ENCODE data around the gene PEX11G. TPM values are rescaled to one million over a fixed set of nuclear protein-coding genes. Genes with fewer than 3 reads are reported as not detected.

PEX11G gene
- total and polyA plus RNA-seq, 9 of the 15 experiments (the other 6 are each of a cell fraction or from before 2014, with no cell fraction given), result 0.07 to 3.2 (median 0.70) TPM; not detected in 1

DNA sequence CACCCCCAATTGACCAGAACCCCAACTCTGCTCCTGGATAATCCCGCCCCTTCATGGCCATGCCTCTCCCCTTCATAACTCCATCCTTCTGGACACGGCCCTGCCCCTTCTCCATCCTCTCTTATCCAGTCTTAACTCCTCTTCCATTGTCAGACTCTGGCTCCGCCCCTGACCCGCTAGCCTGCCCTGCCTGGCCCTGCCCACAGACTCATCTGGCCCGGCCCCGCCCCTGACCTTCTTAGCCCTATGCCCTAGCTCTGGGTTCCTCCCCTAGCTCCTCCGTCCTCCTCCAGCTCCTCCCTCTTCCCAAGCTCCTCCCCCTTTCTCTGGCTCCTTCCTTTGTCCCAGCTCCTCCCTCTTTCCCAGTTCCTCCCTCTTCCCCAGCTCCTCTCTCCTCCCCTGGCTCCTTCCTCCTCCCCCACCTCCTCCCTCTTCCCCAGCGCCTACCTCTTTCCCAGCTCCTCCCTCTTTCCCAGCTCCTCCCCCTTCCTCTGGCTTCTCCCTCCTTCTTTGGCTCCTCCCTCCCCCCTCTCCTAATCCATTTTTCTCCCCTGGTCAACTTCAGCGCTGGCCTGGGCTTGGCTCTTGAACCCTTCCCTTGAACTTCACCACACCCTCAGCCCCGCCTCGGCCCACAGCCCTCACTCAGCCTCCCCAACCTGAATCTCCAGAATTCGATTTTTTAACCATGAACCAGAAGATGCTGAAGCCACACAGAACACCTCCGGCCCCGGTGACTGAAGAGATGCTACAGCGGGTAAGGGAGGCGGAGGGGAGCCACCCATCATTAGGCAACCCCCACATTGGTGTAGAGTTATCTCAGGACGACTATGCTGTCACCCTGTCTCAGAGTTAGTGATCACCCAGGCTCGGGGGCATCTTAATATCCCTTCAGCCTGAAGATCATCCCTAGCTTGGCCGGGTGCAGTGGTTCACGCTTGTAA is 17.8 kb upstream of the PEX11G start (continued):
- TF ChIP-seq SREBF2 (CRISPR knock-in tag; IDR thresholded peaks at IDR 0.05) (no peak), RCOR1 (IDR thresholded peaks at IDR 0.05; ENCODE audit: borderline replicate concordance in 1 of 2, low read depth in 2 of 2, low read length in 2 of 2) (no peak), MYNN (IDR thresholded peaks at IDR 0.05) (no peak), MYNN (CRISPR knock-in tag; IDR thresholded peaks at IDR 0.05) (no peak), ZNF165 (CRISPR knock-in tag; IDR thresholded peaks at IDR 0.05; ENCODE audit: borderline replicate concordance) (no peak), EHMT2 (IDR thresholded peaks at IDR 0.05) (peak; percentile 89), SPI1 (IDR thresholded peaks at IDR 0.05; ENCODE audit: borderline replicate concordance, low read depth, low read length) (peak; percentile 67; the same call in 1 of the 2 replicates), PHF20 (IDR thresholded peaks at IDR 0.05; ENCODE audit: partially characterized antibody) (no peak), SIN3B (IDR thresholded peaks at IDR 0.05; ENCODE audit: low read depth) (no peak), TBP (optimal IDR thresholded peaks at IDR 0.05; ENCODE audit: low read depth, low read length) (no peak), BDP1 (IDR thresholded peaks at IDR 0.05; ENCODE audit: insufficient read depth, insufficient read length) (no peak), KAT7 (CRISPR knock-in tag; IDR thresholded peaks at IDR 0.05; ENCODE audit: borderline replicate concordance) (no peak), PCBP2 (IDR thresholded peaks at IDR 0.05; ENCODE audit: low read depth, low read length, poor library complexity, severe bottlenecking) (no peak)
- TF ChIP-seq, protein P1, sequence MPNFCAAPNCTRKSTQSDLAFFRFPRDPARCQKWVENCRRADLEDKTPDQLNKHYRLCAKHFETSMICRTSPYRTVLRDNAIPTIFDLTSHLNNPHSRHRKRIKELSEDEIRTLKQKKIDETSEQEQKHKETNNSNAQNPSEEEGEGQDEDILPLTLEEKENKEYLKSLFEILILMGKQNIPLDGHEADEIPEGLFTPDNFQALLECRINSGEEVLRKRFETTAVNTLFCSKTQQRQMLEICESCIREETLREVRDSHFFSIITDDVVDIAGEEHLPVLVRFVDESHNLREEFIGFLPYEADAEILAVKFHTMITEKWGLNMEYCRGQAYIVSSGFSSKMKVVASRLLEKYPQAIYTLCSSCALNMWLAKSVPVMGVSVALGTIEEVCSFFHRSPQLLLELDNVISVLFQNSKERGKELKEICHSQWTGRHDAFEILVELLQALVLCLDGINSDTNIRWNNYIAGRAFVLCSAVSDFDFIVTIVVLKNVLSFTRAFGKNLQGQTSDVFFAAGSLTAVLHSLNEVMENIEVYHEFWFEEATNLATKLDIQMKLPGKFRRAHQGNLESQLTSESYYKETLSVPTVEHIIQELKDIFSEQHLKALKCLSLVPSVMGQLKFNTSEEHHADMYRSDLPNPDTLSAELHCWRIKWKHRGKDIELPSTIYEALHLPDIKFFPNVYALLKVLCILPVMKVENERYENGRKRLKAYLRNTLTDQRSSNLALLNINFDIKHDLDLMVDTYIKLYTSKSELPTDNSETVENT (CRISPR knock-in tag; IDR thresholded peaks at IDR 0.05), result no peak
- TF ChIP-seq, protein P2, sequence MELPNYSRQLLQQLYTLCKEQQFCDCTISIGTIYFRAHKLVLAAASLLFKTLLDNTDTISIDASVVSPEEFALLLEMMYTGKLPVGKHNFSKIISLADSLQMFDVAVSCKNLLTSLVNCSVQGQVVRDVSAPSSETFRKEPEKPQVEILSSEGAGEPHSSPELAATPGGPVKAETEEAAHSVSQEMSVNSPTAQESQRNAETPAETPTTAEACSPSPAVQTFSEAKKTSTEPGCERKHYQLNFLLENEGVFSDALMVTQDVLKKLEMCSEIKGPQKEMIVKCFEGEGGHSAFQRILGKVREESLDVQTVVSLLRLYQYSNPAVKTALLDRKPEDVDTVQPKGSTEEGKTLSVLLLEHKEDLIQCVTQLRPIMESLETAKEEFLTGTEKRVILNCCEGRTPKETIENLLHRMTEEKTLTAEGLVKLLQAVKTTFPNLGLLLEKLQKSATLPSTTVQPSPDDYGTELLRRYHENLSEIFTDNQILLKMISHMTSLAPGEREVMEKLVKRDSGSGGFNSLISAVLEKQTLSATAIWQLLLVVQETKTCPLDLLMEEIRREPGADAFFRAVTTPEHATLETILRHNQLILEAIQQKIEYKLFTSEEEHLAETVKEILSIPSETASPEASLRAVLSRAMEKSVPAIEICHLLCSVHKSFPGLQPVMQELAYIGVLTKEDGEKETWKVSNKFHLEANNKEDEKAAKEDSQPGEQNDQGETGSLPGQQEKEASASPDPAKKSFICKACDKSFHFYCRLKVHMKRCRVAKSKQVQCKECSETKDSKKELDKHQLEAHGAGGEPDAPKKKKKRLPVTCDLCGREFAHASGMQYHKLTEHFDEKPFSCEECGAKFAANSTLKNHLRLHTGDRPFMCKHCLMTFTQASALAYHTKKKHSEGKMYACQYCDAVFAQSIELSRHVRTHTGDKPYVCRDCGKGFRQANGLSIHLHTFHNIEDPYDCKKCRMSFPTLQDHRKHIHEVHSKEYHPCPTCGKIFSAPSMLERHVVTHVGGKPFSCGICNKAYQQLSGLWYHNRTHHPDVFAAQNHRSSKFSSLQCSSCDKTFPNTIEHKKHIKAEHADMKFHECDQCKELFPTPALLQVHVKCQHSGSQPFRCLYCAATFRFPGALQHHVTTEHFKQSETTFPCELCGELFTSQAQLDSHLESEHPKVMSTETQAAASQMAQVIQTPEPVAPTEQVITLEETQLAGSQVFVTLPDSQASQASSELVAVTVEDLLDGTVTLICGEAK (IDR thresholded peaks at IDR 0.05), result peak; percentile 52; the same call in 1 of the 2 replicates
- TF ChIP-seq, protein P2 (CRISPR knock-in tag; IDR thresholded peaks at IDR 0.05), result no peak

Measured in K562 (cell line).